Measurements from ENCODE around the gene SP6.

SP6 gene

DNA sequence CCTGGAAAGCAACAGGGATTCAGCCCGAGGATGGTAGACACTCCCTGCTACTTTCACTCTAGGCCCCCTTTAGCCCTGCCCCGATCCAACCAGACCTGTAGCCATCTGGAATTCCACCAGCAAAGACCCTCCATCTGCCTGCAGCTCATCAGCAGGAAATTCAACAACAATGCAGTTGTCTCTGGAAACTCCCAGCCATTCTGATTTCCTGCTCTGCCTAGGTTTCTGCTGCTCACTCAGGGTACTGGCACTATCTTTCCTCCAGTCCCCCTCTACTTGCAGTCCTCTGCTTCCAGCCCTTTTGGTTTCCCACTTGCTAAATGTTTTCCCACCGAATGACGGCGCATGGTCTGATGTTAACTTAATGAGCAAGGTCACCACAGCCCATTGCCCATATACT lies 2.7 kb upstream of the SP6 start:
- no peak for DNase-seq

DNA sequence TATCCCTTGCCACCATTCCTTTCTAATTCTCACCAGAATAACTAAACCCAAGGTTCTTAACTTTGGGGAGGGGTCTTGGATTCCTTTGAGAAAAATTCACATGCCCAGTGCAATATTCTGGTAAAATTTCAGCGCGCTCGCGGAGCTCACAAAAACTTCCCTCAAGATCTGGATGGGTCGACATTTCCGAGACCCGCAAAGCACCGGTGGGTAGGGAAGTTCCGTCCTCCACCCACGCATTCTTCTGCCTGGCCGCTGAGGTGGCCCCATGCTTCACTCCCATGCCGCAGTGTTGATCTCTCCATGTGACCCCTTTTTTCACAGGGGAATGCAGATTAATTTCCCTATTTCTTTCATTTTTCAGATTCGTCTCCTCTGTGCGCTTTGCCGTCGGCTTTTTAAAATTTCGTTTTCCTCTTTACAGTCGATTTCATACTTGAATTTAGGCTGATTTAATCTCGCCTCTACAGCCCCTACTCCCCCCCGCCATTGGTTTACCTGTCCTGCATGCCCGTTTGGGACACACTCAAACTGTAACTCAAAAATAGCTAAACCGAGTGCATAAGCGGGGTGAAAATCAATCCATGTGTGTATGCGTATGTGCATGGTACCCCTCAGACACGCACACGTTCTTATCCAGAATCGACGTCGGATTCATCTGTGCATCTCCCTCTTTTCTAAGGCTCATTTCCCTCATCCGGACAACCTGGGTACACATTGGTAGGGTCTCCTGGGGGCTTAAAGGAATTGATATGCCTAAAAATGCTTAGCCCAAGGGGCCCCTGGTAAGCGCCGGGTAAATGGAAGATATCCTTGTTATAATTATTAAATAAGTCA lies 1.4 kb upstream of the SP6 start:
- DNase-seq = no peak

GRCh38 chr17:47851764-47852112 lies 775 bp upstream of the SP6 start:
- DNase-seq = no peak

DNA sequence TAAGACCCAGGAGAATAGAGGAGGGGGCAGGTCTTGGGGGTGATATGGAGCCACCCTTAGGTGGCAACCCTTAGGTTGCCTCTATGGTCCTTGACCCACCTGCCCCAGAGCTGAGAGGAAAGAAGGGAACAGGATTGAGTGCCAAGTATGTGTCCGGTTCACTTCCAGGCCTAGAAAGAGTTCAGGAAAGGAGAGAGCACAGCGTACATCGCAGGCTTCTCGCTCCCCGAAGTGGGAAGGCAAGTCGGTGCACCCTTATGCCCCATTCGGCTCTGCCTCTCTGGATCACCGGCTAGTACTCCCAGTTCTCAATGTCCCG lies 631 bp downstream of the SP6 start:
- DNase-seq = peak; percentile 9

- DNase-seq = no peak
Observed at GRCh38 chr17:47848198-47848513, 2.8 kb downstream of the SP6 start.

- no peak for DNase-seq
Observed at GRCh38 chr17:47847341-47848197, 3.4 kb downstream of the SP6 start.

- DNase-seq = no peak
Observed at GRCh38 chr17:47846716-47847340, 4.1 kb downstream of the SP6 start.

- DNase-seq = no peak
Observed at GRCh38 chr17:47845716-47846075, 5.3 kb downstream of the SP6 start.

DNA sequence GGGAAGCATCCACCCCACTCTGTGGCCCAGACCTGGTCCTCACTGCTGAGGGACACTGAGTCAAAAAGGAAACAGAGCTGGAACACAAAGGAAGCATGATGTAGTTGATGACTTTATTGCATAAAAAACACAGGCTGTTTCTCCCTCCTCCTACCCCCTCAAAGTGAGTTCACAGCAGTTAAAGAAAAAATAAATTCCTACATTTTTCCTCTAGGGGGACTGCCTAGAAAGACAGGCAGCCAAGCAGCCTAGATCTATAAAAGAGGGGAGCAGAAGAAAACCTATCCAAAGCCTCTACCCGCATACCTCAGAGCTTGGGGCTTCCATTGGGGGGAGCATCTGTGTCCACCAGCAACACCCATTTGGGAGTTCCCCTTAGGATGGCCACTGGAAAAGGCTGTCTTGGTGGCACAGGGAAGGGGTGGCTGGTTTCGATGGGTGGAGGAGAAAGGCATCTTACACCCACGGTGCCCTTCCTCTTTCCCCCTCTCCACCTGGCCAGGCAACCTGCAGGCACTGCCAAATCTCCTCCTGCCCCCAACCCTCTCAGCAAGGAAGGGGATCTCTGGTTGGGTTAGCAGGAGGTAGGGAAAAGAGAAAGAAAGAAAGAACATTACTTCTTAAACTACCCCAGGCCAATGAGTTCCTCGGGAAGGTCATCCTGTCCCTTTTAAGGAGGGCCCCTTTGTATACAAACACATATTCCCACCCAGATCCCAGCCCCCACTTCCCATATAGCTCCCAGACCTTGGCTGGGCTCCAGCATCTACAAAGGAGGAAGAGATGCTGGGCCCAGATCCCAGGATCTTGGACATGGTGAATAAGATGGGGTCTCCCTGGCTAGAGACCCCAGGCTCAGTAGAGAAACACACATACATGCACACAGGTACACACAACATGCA lies 5.9 kb downstream of the SP6 start:
- no peak for DNase-seq

GRCh38 chr17:47844227-47844626 lies 6.7 kb downstream of the SP6 start:
- DNase-seq = no peak

GRCh38 chr17:47843391-47843730 lies 7.6 kb downstream of the SP6 start:
- no peak for DNase-seq

DNA sequence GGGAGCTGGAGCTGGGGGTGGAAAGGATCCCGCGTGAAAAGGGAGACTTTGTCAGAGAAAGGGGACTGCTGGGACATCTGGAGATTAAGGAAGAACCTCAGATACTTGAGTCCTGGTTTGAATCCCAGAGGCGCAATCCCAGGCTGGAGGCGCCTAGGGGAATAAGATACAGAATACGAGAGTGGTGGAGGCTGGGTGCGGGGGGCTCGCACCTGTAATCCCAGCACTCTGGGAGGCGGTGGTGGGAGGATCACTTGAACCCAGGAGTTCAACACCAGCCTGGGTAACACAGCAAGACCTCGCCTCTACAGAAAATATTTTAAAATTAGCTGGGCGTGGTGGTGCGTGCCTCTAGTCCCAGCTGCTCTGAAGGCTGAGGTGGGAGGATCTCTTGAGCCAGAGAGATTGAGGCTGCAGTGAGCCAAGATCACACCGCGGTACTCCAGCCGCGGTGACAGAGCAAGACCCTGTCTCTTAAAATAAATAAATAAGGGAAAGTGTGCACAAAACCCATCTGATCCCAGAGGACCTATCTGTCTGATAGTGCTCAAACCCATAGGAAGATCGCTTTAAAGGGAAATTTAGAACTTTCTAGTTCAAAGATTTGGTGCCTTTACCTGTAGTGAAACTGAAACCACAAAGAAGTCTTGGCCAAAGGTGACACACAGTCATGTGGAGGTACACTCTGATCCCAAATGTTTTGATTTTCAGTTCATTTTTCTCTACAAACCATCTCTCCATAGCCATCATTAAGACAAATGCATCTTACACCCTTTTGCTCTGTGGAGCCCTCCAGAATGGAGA lies 9.3 kb downstream of the SP6 start:
- DNase-seq = no peak

DNA sequence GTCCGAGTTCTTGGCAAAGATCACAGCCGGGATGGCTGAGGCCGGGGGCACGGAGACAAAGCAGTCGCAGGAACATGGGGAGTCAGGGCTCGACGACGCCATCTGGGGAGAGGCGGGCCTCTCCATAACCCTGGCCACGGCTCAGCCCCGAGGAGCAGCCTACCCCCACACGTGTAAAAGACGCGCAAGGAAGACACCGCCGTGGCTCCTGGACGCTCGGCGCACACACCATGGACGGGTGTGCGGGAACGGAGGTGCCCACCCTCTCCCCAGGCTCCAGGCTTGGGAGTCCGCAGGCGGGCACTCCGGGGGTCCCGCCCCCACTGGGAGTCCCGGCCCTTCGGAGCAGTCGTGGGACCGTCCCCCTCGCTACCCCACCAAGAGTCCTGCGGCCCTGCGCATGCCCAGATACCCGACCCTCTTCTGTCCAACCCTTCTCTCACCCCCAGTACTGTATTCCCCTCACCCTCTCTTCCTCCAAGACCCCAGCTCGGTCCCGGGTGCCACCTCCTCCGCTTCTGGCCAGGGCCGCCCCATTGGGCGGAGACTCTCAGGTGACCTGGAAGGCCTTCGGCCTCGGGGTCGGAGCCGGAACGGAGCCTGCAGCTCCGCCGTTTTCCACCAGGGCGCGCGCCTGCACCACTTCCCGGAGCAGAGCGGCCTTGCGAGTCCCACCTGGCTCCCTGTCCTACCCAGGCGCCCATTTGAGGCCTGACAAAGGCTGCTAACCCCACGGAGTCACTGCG lies 10.0 kb downstream of the SP6 start, which contains the start of gene SCRN2:
SCRN2 (minus strand) TSS at position 532 of the 746 bp plus-strand sequence; CDS start at position 102, 430 bp downstream.
- peak; percentile 84 for DNase-seq

GRCh38 chr17:47840001-47840741 lies 10.8 kb downstream of the SP6 start:
- DNase-seq = no peak

DNA sequence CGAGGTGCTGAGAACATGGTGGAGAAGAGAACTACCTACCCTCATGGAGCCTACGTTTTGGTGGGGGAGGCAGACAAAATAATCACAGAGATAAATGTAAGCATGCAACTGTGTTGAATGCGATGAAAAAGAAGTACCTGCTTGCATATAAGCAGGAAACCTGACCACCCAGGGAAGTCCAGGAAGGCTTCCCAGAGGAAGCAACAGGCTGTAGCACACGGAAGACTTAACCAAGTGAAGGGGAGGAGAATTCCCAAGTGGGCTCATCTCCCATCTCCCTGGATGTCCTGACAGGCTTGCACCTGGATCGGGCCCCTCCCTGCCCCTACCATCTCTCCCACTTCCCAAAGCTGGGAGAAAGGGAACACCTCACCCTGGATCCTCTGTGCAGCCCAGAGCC lies 11.9 kb downstream of the SP6 start:
- DNase-seq = no peak

DNA sequence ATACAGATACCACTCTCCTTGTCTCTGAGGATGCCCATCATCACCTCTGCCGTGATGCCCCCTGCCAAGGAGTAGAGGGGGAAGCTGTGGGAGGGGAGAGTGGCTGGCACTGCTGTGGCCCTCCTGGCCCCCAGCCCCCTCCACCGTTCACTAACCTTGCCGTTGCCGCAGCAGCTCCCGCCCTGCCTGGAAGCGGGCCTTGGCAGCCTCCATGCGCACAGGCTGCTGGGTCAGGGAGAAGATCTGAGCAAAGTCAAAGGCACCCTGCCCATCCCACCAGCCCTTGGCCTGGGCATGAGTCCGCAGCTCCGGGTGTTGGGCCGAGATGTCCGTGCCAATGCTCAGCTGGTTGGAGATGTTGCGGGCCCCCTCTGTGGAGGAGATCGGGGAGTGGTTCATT lies 12.3 kb downstream of the SP6 start:
- no peak for DNase-seq

DNA sequence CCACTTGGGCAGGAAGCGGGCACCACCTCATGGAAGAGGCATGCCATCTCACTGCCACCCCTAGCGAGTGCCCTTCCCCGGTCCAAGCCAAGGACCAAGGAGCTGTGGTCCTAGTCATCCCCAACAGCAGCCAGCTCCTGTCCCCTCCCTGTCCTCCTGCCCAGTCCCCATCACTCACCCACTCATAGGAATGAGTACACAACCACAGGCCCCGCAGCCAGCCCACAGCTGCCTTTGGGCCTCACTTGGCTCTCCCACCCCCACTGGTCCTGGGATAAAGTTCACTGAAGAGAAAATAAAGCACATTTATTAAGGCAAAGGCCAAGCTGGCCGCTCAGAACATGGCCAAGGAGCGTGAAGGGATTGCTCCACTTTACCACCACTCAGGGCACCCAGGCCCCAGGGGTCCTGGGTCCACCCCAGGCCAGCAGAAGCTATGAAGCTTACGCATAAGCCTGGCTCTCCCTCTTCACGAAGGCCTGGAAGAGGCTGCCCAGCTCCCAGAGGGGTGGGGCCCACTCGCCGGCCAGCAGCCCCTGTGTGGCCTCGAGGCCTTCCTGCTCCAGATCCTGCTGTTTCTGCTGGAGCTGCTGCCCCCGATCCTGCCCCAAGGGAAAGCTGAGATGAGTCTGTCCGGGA lies 13.4 kb downstream of the SP6 start:
- no peak for DNase-seq

DNA sequence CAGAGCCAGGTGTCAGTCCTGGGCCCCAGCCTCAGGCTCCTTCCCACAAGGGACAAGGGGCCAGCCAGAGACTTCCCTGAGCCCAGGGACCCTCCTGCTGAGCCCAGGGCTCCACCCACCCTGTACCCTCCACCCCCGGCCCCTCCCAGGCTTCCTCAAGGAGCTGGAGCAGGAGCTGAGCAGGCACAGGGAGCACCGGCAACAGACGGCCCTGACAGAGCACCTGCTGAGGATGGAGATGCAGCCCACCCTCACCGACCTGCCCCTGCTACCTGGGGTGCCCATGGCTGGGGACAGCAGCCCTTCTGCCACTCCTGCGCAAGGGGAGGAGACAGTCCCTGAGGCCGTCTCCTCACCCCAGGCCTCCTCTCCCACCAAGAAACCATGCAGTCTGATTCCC lies 14.4 kb downstream of the SP6 start:
- DNase-seq = no peak

- no peak for DNase-seq
Observed at GRCh38 chr17:47834756-47835155, 16.2 kb downstream of the SP6 start.

GRCh38 chr17:47831934-47832327 lies 19.0 kb downstream of the SP6 start:
- no peak for DNase-seq

All from NCI-H1105 treated with DMSO at 0.1 percent for 48 hours (cell line).